Measurements from ENCODE around the gene COL8A2.

DNA sequence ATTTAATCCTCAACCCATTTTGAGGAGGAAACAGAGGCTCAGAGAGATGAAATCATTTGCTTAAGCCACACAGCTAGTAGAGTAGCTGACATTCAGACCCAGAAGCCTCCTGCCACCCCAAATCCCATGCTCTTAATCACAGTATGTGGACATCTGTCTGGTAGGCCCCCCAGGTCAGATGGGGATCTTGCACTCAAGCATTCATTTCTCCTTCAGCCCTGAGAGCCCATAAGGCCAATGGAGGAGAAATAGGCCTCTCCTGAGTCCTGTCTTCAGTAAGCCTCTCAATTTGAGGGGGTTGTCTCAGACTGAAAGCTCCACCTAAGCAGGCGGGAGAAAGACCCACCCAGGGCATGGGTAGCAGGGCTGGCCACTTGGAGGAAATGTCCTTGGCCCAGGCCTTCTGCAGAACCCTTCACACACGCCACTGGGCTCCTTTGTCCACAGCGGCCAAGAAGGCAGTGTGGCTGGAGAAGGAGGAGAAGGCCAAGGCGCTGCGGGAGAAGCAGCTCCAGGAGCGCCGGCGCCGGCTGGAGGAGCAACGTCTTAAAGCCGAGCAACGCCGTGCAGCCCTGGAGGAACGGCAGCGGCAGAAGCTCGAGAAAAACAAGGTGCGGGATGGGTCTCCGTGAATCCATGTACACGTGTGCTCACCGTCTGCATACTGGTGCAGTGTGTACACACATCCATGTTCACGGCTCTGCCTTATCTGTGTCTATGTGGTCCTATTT, 47.2 kb upstream of the COL8A2 start:
- TF ChIP-seq POLR2A (IDR thresholded peaks at IDR 0.05): no peak
- TF ChIP-seq, protein P1, sequence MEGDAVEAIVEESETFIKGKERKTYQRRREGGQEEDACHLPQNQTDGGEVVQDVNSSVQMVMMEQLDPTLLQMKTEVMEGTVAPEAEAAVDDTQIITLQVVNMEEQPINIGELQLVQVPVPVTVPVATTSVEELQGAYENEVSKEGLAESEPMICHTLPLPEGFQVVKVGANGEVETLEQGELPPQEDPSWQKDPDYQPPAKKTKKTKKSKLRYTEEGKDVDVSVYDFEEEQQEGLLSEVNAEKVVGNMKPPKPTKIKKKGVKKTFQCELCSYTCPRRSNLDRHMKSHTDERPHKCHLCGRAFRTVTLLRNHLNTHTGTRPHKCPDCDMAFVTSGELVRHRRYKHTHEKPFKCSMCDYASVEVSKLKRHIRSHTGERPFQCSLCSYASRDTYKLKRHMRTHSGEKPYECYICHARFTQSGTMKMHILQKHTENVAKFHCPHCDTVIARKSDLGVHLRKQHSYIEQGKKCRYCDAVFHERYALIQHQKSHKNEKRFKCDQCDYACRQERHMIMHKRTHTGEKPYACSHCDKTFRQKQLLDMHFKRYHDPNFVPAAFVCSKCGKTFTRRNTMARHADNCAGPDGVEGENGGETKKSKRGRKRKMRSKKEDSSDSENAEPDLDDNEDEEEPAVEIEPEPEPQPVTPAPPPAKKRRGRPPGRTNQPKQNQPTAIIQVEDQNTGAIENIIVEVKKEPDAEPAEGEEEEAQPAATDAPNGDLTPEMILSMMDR (IDR thresholded peaks at IDR 0.05 in 4 of 5, conservative IDR thresholded peaks at IDR 0.05 in 1 of 5): no peak
